Stomach smooth muscle (tissue), 2 donors: Measurements from ENCODE around the gene LRRC27.

Experiments
- H3K27ac ChIP-seq: one replicate; pipeline ENCODE4 v1.7.0; 2013; ENCODE audit warnings: mild to moderate bottlenecking, low read length, inconsistent platforms
- H3K27me3 ChIP-seq, 2 donors: one replicate each; pipeline ENCODE4 v1.7.0; 2013; ENCODE audit warnings: low read length in 2 of 2; ENCODE audit not compliant: insufficient read depth in 2 of 2, control insufficient read depth in 1 of 2
- H3K36me3 ChIP-seq, 2 donors: one replicate each; pipeline ENCODE4 v1.7.0; 2013; ENCODE audit warnings: low read length in 2 of 2; ENCODE audit not compliant: control insufficient read depth in 2 of 2, insufficient read depth in 2 of 2
- H3K4me1 ChIP-seq: one replicate; pipeline ENCODE4 v1.7.0; 2013; ENCODE audit warnings: low read length; ENCODE audit not compliant: control insufficient read depth, insufficient read depth
- H3K4me3 ChIP-seq, 2 donors: one replicate each; pipeline ENCODE4 v1.7.0; 2013; ENCODE audit warnings: low read length in 2 of 2
- H3K9ac ChIP-seq, 2 donors: one replicate each; pipeline ENCODE4 v1.7.0; 2013; ENCODE audit warnings: low read length in 2 of 2, mild to moderate bottlenecking in 1 of 2
- H3K9me3 ChIP-seq, 2 donors: one replicate each; pipeline ENCODE4 v1.7.0; 2013; ENCODE audit warnings: low read length in 2 of 2; ENCODE audit not compliant: control insufficient read depth in 2 of 2
- donor health status: healthy.
- donor health status: Pancreatic carcinoma.

The LRRC27 gene

DNA sequence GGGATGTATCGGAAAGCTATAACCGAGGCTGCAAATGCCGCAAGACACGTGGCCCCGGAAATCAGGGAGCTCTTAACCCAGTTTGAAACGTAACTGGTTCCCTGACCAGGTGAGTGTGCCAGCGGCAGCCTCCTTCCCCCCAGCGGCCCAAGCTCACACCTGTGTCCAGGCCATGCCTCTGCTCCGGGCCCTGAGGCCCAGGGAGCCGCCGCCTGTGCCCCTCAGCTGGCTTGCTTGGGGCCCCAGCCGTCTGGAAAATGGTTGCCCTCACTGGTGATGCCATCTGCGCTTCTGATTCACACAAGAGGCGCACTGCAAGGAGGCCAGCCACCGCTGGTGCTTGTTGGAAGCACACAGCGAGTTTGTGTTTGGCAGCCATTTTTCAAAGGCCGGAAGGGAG, 74.2 kb downstream of the LRRC27 start:
- Histone ChIP-seq H3K27ac (no peak overlapping the region), H3K4me3 (no peak overlapping the region), H3K9ac (no peak overlapping the region), H3K4me1 (peaks cover 39% of the 10 kb centered on the region), H3K9me3 (no peaks in the 10 kb centered on the region), H3K27me3 (no peaks in the 10 kb centered on the region), H3K36me3 (peaks cover 10 to 11% of the 10 kb centered on the region in 2 donors)

DNA sequence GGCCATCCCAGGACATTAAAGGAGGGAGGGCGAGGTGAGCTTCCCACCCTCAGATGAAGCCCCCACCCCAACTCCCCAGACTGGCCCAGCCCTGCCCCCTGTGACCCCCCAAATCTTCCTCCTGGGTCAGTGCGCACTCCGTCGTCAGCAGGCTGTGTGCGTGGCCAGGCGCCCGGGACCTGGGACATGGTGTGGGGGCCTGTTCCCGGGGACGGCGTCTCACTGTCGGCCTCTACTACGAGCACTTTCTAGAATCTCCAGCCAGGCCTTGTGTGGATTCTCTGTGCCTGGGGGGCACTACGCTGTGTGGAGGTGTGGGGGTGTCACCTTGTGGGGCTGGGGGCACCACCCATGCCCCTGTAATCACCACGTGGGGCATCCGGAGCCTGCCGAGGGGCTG, 74.8 kb downstream of the LRRC27 start:
- Histone ChIP-seq H3K4me1 (peaks cover 42% of the 10 kb centered on the region), H3K36me3 (peaks cover 10 to 11% of the 10 kb centered on the region in 2 donors), H3K9me3 (no peaks in the 10 kb centered on the region), H3K27ac (peak overlapping the region; percentile 76), H3K27me3 (no peaks in the 10 kb centered on the region), H3K4me3 (no peak overlapping the region), H3K9ac (peak overlapping the region; percentile 57 to 68)

DNA sequence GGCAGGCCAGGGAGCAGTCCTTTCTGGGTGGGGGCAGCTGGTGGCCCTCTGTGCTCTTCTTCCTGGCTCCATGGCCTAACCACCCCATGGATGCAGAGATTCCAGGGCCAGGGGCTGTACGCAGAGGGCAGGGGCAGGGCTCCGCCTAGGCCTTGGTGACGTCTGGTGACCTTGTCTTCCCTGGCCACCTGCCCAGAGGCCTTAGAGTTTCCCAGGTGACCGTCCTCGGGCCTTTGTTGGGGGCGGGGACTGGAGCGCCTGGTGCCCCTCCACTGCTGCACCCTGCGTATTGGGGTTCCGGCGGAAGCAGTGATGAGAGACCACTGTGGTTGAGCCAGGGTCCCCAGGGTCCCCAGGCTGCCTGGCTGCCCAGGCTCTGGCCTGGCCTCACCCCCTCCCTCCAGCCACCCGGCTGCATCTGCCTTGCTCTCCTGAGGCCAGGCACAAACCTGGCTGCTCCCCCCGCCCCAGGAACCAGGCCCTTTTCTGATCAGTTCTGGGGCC, 75.3 kb downstream of the LRRC27 start:
- Histone ChIP-seq H3K27ac (peak overlapping the region; percentile 76), H3K36me3 (peaks cover 10 to 11% of the 10 kb centered on the region in 2 donors), H3K9ac (peak overlapping the region; percentile 57 to 68), H3K9me3 (no peaks in the 10 kb centered on the region), H3K4me3 (peak overlapping the region in 1 of 2 donors; percentile 66), H3K4me1 (peaks cover 48% of the 10 kb centered on the region), H3K27me3 (no peaks in the 10 kb centered on the region)

GRCh38 chr10:132407846-132408278, 75.9 kb downstream of the LRRC27 start:
- Histone ChIP-seq H3K9ac (peak overlapping the region; percentile 57 to 68), H3K9me3 (no peaks in the 10 kb centered on the region), H3K36me3 (peaks cover 10 to 13% of the 10 kb centered on the region in 2 donors), H3K4me3 (peak overlapping the region in 1 of 2 donors; percentile 66), H3K27me3 (no peaks in the 10 kb centered on the region), H3K4me1 (peaks cover 53% of the 10 kb centered on the region), H3K27ac (peak overlapping the region; percentile 76)

DNA sequence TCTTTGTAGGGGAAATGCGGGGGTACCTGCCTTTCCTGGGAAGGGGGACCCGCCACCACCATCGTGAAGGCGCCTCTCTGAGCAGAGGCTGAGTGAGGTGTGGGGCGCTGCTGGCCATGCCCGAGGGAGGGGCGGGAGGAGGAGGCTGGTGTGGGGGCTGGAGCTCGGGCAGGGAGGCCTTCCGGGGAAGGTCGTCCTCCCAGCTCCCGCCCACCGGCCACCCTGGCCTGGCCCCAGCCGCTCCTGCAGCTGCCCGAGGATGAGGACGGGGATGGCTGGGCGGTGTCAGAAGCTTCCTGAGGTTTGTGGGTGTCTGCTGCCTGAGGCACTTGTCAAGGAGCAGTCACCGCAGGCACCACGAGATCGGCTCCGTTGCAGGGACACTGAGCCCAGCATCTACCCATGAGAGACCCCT, 76.4 kb downstream of the LRRC27 start:
- Histone ChIP-seq H3K4me3 (peak overlapping the region in 1 of 2 donors; percentile 66), H3K27me3 (no peaks in the 10 kb centered on the region), H3K4me1 (peaks cover 54% of the 10 kb centered on the region), H3K9ac (peak overlapping the region; percentile 36 to 57), H3K9me3 (no peaks in the 10 kb centered on the region), H3K36me3 (peaks cover 10 to 13% of the 10 kb centered on the region in 2 donors), H3K27ac (peak overlapping the region; percentile 76)

DNA sequence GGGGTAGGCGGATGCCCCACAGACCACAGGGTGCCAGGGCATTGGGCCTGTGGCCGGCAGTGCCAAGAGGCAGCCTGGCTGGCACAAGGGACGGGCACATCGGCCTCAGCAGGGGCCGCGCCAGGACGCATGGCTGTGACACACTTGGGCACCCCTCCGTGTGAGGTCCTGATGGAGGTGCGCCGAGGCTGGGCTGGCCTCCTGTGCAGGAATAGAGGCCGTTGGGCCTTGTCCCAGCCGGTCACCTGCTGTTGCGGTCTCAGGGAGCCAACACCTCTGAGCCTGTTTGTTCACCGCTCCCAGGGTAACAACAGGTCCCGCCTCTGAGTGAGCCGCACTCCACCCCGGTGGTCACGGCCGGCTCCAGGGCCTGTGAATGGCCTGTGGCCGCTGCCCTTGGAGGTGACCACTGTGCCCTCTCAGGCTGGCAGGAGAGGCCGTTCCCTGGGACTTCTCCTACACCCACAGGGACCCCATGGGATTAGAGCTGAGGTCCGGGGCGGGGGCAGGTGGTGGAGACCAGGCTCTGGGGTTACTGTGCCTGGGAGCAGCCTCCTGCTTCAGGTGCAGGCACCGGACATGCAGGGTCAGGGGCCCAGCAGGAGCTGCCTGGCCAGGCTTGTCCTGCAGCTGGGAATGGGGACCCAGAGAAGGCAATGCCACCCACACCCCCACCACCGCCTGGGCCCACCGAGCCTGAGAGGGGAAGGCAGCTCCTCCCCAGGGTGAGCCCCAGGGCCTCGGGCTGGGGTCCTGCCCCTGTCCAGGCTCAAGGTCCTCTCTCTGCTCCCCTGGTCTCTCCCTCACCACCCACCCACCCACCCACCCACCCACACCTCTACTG, 77.1 kb downstream of the LRRC27 start:
- no peaks in the 10 kb centered on the region for H3K27me3 ChIP-seq
- H3K9ac ChIP-seq = peak overlapping the region in 1 of 2 donors; percentile 36
- H3K9me3 ChIP-seq = no peaks in the 10 kb centered on the region
- peaks cover 10 to 13% of the 10 kb centered on the region in 2 donors for H3K36me3 ChIP-seq
- H3K4me3 ChIP-seq = peak overlapping the region in 1 of 2 donors; percentile 66
- peaks cover 57% of the 10 kb centered on the region for H3K4me1 ChIP-seq
- H3K27ac ChIP-seq = peak overlapping the region; percentile 76

GRCh38 chr10:132409667-132410028, 77.7 kb downstream of the LRRC27 start:
- H3K27me3 ChIP-seq = no peaks in the 10 kb centered on the region
- H3K4me3 ChIP-seq = no peak overlapping the region
- H3K9ac ChIP-seq = no peak overlapping the region
- peak overlapping the region; percentile 76 for H3K27ac ChIP-seq
- H3K36me3 ChIP-seq = peaks cover 10 to 13% of the 10 kb centered on the region in 2 donors
- peaks cover 63% of the 10 kb centered on the region for H3K4me1 ChIP-seq
- no peaks in the 10 kb centered on the region for H3K9me3 ChIP-seq

- Histone ChIP-seq H3K27me3 (no peaks in the 10 kb centered on the region), H3K36me3 (peaks cover 10 to 13% of the 10 kb centered on the region in 2 donors), H3K27ac (peak overlapping the region; percentile 91), H3K9me3 (no peaks in the 10 kb centered on the region), H3K9ac (no peak overlapping the region), H3K4me1 (peaks cover 64% of the 10 kb centered on the region), H3K4me3 (no peak overlapping the region)
Measured at GRCh38 chr10:132410056-132410778, 78.2 kb downstream of the LRRC27 start.

DNA sequence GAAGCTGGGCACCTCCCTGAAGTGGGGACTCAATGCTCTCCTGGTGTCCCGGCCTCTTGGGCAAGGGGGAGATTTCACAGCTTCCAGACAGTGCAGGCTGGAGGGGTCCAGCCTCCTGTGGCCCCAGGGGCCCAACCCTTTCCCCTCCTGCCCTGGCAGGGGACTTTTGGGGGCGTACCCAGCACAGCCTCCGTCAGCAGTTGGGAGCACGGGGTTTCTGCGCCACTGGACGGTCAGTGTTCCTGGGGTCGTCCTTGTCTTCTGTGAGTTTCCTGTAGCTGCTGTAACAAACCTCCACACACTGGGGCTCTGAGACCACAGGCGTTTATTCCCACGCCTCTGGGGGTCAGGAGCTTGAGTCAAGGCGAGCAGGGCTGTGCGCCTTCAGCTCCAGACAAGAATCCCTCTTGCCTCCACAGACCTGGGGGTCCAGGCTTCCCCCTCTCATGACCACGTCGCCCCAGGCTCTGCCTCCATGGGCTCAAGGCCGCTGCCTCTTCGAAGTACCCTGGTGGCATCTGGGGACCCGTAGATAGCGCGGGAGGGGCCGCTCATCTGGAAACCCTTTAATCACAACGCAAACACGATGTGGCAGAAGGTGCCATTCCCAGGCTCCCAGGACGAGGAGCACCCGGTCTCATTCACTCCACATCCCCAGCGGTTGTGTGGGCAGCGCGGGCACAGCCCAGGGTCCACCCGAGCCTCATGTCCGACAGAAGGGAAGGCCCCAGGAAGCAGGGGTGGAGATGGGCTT, 79.0 kb downstream of the LRRC27 start:
- peak overlapping the region; percentile 52 to 66 for H3K9ac ChIP-seq

More for the DNA sequence above, 79.0 kb downstream of the LRRC27 start:
- Histone ChIP-seq H3K36me3 (peaks cover 5 to 7% of the 10 kb centered on the region in 2 donors), H3K27me3 (no peaks in the 10 kb centered on the region), H3K4me1 (peaks cover 64% of the 10 kb centered on the region), H3K9me3 (no peaks in the 10 kb centered on the region), H3K4me3 (peak overlapping the region in 1 of 2 donors; percentile 49), H3K27ac (peak overlapping the region; percentile 91)
